Mesenteric fat pad (tissue), 1 donor: ENCODE data around the gene HEATR5A. TPM values are rescaled to one million over a fixed set of nuclear protein-coding genes. Genes with fewer than 3 reads are reported as not detected.
"Not testable (repeated sequence)": the region's sequence is repeated elsewhere in the genome, so short reads cannot be mapped to it uniquely, and the experiment has no call there.

Experiments used
- DNase-seq: peaks from one replicate; pipeline ENCODE4 v3.0.0-alpha.2; 2020; ENCODE audit warnings: low spot score
- total RNA-seq: library from RNA; stranded (reverse); fragmentation: NEBNext Ultra II Directional; extraction: Animal tissue kit (Norgen Biotek cat#: 25700); gene quantifications from one replicate; pipeline ENCODE4 v1.2.1, GENCODE V29; 2021
- donor health status: DM: yes; HTN: yes; CAD: no.

HEATR5A gene
- total RNA-seq, 1 donor from 2014 or later: 56.7 TPM

DNA sequence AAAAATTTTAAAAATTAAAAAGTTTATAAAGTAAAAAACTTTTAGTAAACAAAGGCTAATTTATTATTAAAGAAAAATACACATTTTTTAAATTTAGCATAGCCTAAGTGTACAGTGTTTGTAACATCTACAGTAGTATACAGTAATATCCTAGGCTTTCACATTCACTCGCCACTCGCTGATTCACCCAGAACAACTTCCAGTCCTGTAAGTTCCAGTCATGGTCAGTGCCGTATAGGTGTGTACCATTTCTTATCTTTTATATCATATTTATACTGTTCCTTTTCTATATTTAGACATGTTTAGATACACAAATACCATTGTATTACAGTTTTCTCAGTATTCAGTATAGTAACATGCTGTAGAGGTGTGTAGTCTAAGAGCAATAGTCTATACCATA, 28.9 kb downstream of the HEATR5A start:
- no peak for DNase-seq

DNA sequence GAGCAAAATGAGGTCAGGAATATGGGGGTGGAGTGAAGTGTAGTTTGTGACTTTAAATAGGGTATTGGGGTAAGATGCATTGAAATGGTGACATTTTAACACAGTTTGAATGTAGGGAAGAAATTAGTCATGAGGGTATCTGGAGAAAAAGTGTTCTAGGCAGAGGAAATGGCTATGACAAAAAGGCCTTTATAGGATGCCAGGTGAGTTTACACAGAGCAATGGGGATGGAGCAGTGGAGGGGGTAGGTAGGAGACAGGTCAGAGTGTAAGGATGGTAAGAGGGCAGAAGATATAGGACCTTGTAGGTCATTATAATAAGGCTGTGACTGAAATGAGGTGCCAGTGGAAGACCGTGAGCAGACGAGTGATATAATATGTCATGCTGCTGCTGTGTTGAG, 30.4 kb downstream of the HEATR5A start:
- DNase-seq: no peak

DNA sequence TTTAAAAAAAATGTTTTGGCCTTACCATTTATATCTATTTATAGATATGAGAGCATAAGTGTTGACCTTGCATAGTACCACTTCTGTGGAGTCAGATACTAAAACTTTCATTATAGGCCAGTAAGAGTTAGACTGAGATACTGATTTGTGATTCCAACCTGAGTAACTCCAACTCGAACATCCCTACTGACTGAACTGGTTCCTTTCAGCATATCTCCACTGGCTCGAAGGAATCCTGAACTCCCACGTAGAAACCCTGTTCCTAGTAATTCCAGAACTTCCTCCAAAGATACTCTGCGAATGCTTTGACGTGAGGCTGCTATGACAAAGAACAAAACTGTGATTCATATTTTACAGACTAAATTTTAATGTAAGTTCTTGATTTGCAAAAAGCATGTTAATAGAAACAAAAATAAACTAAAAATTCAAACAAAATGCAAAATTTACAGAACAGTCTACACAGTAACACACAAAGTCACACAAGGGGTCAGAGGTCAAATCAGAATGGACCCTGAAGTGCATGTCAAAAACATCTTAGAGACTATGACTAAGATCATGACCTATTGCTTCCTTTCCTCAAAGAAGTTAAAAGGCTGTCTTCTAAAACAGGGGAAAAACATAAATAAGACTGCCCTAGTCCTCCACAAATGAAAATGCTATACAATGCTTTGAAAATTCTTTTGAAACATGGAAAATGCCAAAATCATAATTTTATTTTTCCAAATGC, 31.5 kb downstream of the HEATR5A start:
- no peak for DNase-seq

DNA sequence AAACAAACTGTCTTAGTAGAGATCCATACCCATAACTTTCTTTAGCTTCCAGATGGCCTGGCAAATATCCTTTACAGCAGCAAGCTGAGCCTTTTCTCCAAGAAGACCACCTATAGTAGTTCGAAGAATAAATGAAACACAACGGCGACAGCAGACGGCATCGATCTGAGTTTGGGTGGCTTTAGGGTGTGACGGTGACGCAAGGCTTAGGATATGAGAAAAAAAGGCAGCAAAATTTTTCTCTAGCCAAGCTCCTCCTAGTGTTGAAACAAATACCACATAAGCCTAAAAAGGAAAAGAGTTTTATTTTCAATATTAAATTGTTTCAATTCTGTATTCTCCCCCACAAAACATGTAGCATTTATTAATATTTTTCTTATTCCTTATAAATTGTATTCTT, 33.3 kb downstream of the HEATR5A start:
- DNase-seq: no peak

DNA sequence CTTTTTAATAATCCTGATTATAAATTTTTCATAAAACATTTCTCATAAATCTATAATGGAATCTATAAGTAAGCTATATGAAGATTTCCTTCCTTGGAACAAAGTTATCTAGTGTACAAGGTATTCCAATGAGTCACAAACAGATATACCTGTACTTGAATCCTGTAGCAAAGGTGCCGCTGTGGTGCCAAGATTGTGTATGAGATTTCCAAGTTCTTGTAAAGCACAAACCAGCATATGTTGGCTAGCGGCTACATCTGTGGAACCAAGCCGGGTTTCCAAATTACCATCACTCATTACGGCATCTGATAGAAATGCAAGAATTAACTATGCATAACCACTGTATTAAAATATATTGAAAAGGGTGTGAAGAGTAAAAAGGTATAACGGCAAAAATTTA, 34.1 kb downstream of the HEATR5A start:
- DNase-seq: no peak

DNA sequence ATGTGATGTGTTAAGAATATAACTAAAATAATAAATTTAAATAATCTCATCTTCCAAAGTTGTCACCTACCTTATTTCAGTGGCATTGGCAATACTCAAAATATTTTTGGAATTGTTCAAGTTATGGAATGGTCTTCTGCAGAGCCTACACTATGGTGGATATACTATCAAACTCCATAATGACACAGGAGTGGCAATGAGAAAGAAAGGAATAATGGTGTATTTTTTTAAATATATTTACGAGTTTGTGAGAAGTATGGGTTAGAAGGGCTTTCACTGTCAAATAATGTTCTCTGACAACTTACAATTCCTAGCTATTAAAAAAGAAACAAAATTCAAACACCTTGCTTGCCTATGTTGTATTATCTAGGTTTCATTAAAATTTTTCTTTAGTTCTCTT, 38.1 kb downstream of the HEATR5A start:
- DNase-seq: no peak

DNA sequence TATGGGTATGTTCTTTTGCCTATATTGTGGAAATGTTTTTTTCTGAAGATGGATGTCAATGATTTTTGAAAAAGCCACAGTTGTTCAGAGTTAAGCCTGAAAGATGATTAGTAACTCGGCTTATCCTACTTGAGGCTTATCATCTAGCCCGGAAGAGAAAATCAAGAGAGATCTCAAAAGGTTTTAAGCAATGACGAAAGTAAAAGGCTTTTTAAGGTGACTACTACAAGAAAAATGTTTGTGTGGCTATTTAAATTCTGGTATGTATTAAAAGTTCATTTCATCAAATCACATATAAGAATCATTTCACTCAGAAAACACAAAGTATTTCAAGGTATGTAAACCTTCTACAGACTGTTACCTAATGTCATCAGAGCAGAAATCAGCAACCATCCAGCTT, 40.2 kb downstream of the HEATR5A start:
- DNase-seq: no peak

DNA sequence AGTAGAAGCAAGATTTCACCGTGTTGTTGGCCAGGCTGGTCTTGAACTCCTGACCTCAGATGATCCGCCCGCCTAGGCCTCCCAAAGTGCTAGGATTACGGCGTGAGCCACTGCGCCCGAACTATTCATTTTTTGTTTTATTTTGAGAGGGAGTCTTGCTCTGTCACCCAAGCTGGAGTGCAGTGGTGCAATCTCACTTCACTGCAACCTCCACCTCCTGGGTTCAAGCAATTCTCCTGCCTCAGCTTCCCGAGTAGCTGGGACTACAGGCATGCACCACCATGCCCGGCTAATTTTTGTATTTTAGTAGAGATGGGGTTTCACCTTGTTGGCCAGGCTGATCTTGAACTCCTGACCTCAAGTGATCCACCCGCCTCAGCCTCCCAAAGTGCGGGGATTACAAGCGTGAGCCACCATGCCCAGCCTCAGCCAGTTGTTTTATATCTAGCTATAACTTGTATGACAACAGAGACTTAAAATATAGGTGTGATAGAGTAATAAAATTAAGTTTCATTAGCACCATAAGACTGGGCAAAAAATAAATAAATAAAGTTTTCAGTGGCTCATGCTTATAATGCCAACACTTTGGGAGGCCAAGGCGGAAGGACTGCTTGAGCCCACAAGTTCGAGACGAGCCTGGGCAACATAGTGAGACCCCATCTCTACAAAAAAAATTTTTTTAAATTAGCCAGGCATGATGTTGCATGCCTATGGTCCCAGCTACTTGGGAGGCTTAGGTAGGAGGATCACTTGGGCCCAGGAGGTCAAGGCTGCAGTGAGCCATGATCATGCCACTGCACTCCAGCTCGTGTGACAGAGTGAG, 41.0 kb downstream of the HEATR5A start:
- not testable (repeated sequence) for DNase-seq

DNA sequence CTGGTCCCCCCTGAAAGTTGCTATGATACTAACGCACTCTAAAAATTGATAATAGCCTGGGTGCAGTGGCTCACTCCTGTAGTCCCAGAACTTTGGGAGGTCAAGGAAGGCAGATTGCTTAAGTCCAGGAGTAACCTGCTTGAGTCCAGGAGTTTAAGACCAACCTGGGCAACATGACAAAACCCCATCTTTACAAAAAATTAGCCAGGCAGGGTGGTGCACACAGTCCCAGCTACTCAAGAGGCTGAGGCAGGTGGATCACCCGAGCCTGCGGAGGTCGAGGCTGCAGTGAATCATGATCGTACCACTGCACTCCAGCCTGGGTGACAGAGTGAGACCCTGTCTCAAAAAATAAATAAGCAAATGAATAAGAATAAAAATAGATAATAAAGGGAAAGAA, 42.9 kb downstream of the HEATR5A start:
- no peak for DNase-seq

DNA sequence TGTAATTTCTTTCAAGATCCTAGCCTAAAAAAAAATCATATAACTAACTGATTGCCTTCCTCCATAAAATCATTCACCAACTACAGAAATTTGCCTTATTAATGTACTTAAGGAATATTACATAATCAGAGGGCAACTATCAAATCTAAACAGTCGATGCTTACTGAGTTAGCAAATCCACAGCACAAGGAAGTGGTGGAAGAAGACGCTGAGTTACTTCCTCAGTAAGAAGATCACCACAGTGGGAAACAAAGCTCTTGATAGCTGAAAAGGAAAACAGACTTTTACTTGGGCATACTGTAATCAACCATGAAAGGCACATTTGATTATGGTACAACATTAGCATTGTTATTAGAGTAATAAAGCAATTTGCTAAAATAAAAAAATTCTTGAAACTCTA, 48.7 kb downstream of the HEATR5A start:
- DNase-seq: no peak

DNA sequence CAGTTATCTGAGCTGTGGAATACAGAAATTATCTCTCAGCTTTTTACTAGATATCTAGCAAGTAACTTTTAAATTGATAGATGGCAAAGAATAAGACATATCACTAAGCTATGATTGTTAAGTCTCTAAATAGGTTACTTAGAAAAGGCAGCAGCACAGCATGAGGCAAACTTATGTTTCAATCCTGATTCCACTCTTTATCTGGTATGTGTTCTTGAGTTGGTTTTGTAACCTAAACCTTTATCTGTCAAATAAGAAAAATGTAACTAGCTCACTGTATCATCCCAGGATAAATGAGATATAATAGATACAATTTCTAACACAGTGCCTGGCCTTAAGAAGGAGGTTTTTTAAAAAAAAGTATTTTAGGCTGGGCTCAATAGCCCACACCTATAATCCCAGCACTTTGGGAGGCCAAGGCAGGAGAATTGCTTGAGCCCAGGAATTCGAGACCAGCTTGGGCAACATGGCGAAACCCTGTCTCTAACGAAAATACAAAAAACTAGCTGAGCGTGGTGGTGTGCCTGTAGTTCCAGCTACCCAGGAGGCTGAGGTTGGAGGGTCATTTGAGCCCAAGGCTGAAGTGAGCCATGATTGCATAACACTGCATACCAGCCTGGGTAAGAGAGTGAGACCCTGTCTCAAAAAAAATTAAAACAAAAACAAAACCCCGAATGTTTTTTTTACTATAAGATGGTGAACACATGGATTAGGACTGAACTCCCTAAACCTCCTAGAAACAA, 56.8 kb downstream of the HEATR5A start:
- no peak for DNase-seq

DNA sequence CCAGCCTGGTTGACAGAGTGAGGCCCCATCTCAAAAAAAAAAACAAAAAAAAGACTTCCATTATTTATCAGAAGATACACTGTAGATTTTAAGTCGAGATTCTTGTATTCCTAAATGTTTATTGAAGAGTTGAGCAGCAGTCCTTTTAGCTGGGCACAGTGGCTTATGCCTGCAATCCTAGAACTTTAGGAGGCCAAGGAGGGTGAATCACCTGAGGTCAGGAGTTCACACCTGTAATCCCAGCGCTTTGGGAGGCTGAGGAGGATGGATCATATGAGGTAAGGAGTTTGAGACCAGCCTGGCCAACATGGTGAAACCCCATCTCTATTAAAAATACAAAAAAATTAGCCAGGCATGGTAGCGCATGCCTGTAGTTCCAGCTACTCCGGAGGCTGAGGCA, 57.6 kb downstream of the HEATR5A start:
- DNase-seq: no peak

DNA sequence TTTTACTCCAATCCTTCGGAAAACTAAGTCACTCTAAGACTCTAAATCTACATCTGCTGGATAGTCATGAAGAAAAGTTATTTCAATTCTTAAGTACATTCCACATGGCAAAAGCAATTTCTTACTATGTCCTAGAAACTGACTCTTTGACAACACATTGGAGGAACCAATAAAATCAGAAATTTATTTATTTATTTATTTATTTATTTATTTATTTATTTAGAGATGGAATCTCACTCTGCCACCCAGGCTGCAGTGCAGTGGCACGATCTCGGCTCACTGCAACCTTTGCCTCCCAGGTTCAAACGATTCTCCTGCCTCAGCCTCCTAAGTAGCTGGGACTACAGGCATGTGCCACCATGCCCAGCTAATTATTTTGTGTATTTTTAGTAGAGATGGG, 58.6 kb downstream of the HEATR5A start:
- DNase-seq: not testable (repeated sequence)

DNA sequence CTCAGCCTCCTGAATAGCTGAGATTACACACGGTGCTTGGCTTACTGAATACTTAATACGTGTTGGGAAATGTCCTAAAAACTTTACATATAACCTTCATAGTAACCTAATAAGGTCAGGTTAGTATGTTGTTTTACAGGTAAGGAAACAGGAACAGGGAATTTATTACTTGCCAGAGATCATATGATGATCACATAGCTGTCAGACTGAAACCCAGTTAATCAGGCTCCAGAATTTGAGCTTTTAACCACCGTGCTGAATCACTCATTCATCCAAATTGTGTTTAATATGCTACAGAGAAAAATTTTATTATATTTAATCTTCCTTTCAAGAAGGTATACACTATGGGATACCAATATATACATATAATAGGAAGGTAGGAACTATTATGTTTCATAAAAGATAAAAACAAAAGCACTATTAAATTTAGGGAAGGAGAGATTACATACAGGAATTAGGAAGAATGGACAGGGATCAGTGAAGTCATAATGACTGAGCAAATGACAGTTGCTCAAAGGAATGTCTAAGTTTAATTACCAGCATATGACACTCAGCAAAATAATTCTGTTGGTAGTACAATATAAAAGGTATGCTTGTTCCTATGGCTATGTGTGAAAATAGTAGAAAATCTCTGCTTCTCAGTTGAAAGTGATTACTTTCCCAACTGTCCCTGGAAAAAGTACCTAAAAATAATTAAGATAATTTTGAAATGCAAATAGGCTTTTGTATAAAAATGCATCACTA, 59.3 kb downstream of the HEATR5A start:
- no peak for DNase-seq

DNA sequence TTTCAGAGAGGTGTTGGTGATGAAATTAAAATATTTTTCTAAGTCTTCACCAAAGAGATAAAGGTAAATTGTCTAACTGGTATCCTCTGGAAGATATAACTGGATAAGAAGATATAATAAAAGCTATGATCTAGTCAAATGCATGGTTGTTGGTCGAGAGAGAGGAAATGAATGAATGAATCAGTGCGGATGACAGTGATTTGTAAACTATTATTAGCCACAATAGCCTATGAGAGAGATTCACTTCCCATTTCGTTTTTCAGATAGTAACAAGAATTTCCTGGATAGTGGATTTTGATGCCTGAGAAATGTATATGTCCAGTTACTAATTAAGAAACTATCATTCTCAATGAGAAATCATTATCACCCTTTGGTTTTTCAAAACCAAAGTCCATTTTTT, 63.1 kb downstream of the HEATR5A start:
- DNase-seq: no peak

DNA sequence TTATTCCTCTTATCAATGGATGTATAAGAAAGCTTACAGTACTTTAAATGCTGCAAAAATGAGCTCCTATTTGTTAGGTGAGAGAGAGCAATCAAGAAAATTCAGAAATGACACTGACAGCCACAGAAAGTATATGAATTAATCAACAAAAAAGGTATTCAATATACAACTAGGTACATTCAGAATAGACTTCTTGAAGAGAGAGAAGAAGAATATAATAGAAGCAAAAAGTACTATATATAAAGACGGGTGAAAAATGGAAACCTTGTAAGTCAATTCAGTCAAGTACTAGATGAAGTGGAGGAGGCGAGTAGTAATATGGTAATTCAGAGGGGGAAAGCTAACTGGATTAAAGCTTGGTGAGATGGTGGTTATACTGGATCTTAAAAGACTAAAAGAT, 74.3 kb downstream of the HEATR5A start:
- no peak for DNase-seq

DNA sequence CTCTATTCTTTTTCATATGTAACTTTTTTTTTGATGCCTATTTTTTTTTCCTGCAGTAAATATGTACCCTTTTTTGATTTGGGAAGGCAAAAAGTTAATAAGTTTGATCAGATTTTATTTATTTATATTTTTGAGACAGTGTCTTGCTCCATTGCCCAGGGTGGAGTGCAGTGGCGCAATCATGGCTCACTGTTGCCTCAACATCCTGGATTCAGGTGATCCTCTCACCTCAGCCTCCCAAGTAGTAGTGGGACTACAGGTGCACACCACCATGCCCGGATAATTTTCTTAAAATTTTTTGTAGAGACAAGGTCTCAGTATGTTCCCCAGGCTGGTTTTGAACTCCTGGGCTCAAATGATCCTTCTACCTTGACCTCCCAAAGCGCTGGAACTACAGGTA, 79.1 kb downstream of the HEATR5A start:
- DNase-seq: no peak

DNA sequence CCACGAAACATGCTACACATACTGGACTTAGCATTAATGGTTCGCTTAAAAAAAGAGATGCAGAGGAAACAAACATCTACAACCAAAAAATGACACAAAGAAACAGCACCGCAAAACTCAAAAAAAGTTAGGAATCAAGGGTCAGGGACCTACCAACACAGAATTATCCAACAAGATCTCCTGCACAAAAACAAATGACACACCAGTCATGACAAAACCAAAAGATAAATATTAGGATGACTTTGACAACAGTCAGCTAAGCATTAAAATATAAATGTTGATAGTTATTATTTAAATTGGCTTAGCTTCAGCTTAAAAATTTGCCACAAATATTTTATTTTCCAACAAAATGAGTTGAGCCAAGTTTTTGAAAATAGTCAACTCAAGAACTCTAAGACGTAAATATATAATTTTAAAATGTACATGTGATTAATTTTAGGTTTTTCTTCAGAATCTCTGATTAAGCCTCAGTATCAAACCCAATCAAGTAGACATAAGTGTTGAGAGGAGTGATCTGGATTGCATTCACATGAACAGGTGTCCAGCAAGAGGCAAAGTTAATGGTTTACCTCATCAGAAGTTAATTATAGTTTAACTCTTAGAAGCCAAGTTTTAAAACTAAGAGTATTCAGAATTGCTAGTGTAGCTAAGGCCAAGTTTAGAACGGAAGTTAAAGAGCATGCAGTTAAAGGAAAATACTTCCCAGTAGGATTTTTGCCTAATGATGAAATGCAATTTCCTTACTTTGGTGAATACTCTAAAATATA, 79.9 kb downstream of the HEATR5A start:
- DNase-seq: no peak

DNA sequence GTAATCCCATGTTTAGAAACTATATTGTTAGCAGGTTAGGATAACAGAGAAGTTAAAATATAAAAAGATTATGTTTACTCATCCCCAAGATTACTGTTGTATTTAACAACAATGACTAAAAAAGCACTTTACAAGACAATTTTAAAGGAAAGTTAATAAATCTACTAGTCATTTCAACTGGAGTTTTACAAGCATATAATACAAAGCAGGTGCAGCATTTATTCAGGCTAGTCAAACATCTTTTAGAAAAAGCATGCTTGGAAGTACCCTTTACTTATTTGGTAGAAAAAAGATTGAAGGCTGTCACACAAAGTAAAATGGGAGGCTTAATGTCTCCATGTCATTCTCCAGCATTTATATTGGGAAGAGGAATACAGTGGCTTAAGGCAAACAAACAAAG, 80.6 kb downstream of the HEATR5A start:
- no peak for DNase-seq

DNA sequence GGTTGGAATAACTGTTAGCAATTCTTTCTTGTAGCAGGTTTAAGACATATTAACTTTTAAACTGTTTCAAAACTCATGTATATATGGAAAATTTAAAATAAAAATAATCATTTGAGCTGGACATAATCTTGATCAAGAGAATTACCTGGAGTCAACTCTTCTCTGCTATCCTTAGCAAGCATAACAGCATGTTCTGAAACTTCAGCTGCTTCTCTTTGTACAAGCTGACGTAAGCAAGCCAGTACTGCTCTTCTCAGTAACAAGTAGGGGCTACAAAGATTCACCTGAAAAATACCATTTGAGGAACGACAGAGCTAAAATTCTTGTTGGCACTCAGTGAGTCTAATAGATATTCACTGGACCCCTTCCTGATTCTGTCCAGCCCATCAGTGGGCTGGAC, 83.0 kb downstream of the HEATR5A start:
- no peak for DNase-seq

DNA sequence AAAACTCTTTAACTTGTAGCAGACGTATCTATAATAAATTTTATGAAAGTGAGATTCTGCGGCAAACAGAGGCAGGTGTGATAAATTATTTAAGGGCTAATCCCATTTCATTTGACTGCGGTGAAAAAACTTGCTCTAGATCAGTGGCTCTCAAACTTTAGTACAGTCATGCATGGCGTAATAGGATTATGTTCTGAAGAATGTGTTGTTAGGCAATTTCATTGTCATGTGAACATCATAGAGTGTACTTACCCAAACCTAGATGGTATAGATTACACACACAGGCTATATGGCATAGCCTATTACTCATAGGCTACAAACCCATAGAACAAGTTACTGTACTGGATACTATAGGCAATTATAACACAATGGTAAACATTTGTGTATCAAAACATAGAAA, 83.7 kb downstream of the HEATR5A start:
- no peak for DNase-seq
